ENCODE measurements around the gene IER3. TPM values are rescaled to one million over a fixed set of nuclear protein-coding genes. Genes with fewer than 3 reads are reported as not detected.
A peak's percentile ranks its signal among the peaks of the same experiment; 100 is the strongest.

Gene IER3
- total RNA-seq, 1 donor from 2014 or later = 4.8 TPM

DNA sequence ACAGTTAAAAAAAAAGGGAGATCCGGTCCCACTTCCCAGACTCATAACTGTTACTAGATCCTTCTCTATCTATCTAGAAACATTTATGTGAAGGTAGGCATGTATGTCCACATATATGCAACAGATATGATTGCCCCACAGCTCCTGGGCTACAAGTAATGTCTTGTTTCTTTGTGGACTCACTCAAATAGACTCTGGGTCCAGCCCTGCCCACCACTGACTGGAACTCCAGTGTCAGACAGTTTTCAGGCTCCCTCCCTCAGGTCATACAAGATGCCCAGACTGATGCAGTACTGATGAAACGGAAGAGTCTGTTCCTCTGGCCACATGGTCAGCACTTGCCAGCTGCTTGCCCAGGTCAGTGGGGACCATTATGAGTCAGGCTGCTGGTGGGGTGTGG, 30.8 kb upstream of the IER3 start:
- Mint-ChIP-seq H3K9me3 (ENCODE audit: unreplicated experiment) (no peaks in the 10 kb centered on the region), H3K4me3 (ENCODE audit: unreplicated experiment) (no peak overlapping the region), H3K4me1 (ENCODE audit: unreplicated experiment) (peaks cover 5% of the 10 kb centered on the region), H3K27me3 (ENCODE audit: unreplicated experiment) (peaks cover 2% of the 10 kb centered on the region), H3K27ac (ENCODE audit: unreplicated experiment) (no peak overlapping the region), H3K36me3 (ENCODE audit: low read depth, unreplicated experiment) (no peaks in the 10 kb centered on the region)
- no peak for DNase-seq (ENCODE audit: low spot score)
- TF ChIP-seq, protein P1, sequence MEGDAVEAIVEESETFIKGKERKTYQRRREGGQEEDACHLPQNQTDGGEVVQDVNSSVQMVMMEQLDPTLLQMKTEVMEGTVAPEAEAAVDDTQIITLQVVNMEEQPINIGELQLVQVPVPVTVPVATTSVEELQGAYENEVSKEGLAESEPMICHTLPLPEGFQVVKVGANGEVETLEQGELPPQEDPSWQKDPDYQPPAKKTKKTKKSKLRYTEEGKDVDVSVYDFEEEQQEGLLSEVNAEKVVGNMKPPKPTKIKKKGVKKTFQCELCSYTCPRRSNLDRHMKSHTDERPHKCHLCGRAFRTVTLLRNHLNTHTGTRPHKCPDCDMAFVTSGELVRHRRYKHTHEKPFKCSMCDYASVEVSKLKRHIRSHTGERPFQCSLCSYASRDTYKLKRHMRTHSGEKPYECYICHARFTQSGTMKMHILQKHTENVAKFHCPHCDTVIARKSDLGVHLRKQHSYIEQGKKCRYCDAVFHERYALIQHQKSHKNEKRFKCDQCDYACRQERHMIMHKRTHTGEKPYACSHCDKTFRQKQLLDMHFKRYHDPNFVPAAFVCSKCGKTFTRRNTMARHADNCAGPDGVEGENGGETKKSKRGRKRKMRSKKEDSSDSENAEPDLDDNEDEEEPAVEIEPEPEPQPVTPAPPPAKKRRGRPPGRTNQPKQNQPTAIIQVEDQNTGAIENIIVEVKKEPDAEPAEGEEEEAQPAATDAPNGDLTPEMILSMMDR (IDR thresholded peaks at IDR 0.05; ENCODE audit: unreplicated experiment) = no peak

DNA sequence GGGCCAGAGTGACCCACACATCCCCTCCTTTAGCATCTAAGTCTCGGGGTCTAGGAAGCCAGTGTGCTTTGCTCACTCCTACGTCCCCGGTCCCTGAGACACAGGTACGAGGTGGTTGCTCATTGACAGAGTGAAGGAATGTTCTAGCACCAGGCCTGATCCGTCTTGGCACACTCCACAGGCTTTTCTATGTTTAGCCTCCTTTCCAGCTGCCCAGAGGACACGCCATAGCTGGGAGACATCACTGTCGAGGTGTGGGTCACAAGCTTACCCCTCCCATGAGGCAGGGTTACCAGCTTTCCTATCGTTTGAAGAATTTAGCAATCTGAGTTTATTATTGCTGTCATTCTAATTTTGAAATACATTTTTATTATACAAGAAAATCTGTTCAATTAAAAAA, 30.4 kb upstream of the IER3 start:
- H3K27ac Mint-ChIP-seq (ENCODE audit: unreplicated experiment) = no peak overlapping the region
- no peak overlapping the region for H3K4me3 Mint-ChIP-seq (ENCODE audit: unreplicated experiment)
- no peak for DNase-seq (ENCODE audit: low spot score)
- H3K36me3 Mint-ChIP-seq (ENCODE audit: low read depth, unreplicated experiment) = no peaks in the 10 kb centered on the region
- TF ChIP-seq, protein P1 (IDR thresholded peaks at IDR 0.05; ENCODE audit: unreplicated experiment) = no peak
- H3K4me1 Mint-ChIP-seq (ENCODE audit: unreplicated experiment) = peaks cover 9% of the 10 kb centered on the region
- peaks cover 2% of the 10 kb centered on the region for H3K27me3 Mint-ChIP-seq (ENCODE audit: unreplicated experiment)
- no peaks in the 10 kb centered on the region for H3K9me3 Mint-ChIP-seq (ENCODE audit: unreplicated experiment)

DNA sequence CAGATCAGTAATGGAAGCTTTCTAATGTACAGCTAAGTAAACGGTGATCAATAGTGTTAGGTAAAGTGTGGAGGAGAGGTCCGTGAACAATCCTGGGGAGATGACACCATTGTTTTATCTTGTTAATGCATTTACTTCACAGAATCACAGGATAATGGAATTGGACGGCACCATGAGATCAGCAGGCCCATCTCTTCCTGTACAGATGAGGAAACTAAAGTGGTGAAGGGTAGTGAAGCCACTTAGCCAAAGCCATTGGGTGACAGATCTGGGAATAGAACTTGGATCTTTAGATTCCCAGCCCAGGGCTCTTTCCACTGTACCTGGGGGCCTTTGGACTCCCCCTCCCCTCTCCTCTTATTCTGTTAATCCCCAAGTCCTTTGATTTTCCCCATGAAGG, 26.2 kb upstream of the IER3 start:
- H3K4me1 Mint-ChIP-seq (ENCODE audit: unreplicated experiment) = peaks cover 25% of the 10 kb centered on the region
- no peaks in the 10 kb centered on the region for H3K36me3 Mint-ChIP-seq (ENCODE audit: low read depth, unreplicated experiment)
- H3K9me3 Mint-ChIP-seq (ENCODE audit: unreplicated experiment) = no peaks in the 10 kb centered on the region
- H3K27ac Mint-ChIP-seq (ENCODE audit: unreplicated experiment) = peak overlapping the region; percentile 32
- peaks cover 7% of the 10 kb centered on the region for H3K27me3 Mint-ChIP-seq (ENCODE audit: unreplicated experiment)
- no peak overlapping the region for H3K4me3 Mint-ChIP-seq (ENCODE audit: unreplicated experiment)
- no peak for DNase-seq (ENCODE audit: low spot score)
- TF ChIP-seq, protein P1 (IDR thresholded peaks at IDR 0.05; ENCODE audit: unreplicated experiment) = no peak

DNA sequence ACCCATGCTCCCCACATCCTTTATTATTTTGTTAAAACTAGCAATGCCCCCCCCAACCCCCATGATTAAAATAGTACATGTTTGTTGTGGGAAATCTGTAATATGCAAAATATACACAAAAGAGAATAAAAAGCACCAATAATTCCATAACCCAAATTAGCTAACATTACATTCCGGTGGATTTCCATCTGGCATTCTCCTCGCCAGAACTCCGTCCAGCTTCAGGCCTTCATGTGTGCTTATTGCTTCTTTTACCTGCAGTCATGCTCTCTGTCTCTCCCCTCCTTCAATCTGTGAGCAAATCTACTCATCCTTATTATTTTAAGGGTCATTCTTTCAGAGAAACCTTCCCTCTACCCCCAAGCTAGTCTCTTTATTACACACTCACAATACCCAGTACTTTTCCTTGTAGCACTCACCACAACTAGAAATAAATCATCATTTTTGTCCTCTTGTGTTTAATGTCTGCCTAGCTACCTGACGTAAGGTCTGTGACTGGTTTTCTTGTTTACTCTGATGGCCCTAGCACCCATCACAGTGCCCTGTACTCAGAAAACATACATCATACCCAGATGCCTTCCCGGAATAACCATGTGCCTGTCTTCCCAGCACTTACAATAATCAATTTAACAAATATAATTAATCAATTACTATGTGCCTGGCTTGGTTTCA, 25.6 kb upstream of the IER3 start:
- TF ChIP-seq, protein P1 (IDR thresholded peaks at IDR 0.05; ENCODE audit: unreplicated experiment) = no peak
- no peaks in the 10 kb centered on the region for H3K9me3 Mint-ChIP-seq (ENCODE audit: unreplicated experiment)
- H3K27ac Mint-ChIP-seq (ENCODE audit: unreplicated experiment) = peak overlapping the region; percentile 64
- peaks cover 7% of the 10 kb centered on the region for H3K27me3 Mint-ChIP-seq (ENCODE audit: unreplicated experiment)
- no peak overlapping the region for H3K4me3 Mint-ChIP-seq (ENCODE audit: unreplicated experiment)
- H3K4me1 Mint-ChIP-seq (ENCODE audit: unreplicated experiment) = peaks cover 31% of the 10 kb centered on the region
- DNase-seq (ENCODE audit: low spot score) = no peak
- H3K36me3 Mint-ChIP-seq (ENCODE audit: low read depth, unreplicated experiment) = no peaks in the 10 kb centered on the region

DNA sequence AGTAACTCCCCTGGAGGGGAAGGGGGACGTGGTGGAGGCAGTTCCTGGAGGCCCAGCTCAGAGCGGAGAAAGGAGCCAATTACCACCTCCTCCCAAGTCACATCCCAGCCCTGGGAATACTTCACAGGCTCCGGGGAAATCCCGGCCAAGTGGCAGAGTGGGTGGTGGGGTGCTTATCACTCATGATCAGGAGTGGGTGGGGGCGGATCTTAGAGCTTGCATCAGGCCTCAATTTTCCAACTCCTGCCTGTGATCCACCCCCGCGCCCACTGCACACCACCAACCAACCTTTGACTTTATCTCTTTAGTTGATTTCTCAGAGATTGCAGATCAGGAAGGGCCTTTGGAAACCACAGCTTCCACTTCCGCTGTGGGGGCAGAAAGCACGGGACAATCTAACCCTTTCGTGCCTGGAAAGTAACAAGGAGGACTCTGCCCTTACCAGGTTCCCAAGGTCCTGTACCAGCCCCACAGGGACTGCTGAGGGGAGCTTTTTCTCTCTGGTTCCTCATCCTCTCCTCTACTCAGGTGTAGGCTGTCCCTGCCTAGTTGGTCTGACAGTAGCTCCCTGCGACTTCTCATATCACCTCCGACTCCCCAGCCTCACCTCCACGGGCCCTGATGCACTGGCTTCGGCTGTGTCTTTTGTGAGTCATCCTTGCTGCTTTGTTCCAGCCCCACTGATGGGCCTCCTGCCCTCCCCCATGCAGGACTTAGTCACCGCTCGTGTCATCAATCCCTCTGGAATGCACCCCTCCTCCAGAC, 24.9 kb upstream of the IER3 start:
- Mint-ChIP-seq H3K4me3 (ENCODE audit: unreplicated experiment) (no peak overlapping the region), H3K36me3 (ENCODE audit: low read depth, unreplicated experiment) (no peaks in the 10 kb centered on the region), H3K27ac (ENCODE audit: unreplicated experiment) (peak overlapping the region; percentile 64), H3K9me3 (ENCODE audit: unreplicated experiment) (no peaks in the 10 kb centered on the region), H3K4me1 (ENCODE audit: unreplicated experiment) (peaks cover 36% of the 10 kb centered on the region), H3K27me3 (ENCODE audit: unreplicated experiment) (peaks cover 7% of the 10 kb centered on the region)
- DNase-seq (ENCODE audit: low spot score) = no peak
- TF ChIP-seq, protein P1 (IDR thresholded peaks at IDR 0.05; ENCODE audit: unreplicated experiment) = no peak
